AG04449 (cell line): ENCODE results near the gene SERPING1.

Source experiments
- CTCF ChIA-PET: fragments of 350-600 bp; formaldehyde crosslinking; extraction: SDS; loops from one replicate; lab custom pipeline; 2021; ENCODE audit warnings: antibody characterized with exemption; lab: Yijun Ruan, JAX
- POLR2A ChIA-PET: fragments of 400-600, 350-600 bp; formaldehyde crosslinking; extraction: SDS; loops from one replicate; lab custom pipeline; 2020; ENCODE audit warnings: antibody characterized with exemption, inconsistent platforms; lab: Yijun Ruan, JAX
- DNase-seq: peaks from one replicate; pipeline ENCODE4 v3.0.0-alpha.2; 2010; ENCODE audit warnings: low read depth, low spot score
- H3K4me3 ChIP-seq: 2 replicates; pipeline ENCODE4 v1.5.1; 2011; ENCODE audit warnings: low read depth, mild to moderate bottlenecking, control low read depth, low read length
- TF ChIP-seq, protein P1 (sequence below): IDR thresholded peaks from one replicate; pipeline ENCODE4 v1.5.1; 2011; ENCODE audit warnings: mild to moderate bottlenecking, moderate library complexity, low read length, control low read depth, inconsistent platforms; ENCODE audit not compliant: insufficient read depth; ENCODE audit errors: missing control alignments

Gene SERPING1

DNA sequence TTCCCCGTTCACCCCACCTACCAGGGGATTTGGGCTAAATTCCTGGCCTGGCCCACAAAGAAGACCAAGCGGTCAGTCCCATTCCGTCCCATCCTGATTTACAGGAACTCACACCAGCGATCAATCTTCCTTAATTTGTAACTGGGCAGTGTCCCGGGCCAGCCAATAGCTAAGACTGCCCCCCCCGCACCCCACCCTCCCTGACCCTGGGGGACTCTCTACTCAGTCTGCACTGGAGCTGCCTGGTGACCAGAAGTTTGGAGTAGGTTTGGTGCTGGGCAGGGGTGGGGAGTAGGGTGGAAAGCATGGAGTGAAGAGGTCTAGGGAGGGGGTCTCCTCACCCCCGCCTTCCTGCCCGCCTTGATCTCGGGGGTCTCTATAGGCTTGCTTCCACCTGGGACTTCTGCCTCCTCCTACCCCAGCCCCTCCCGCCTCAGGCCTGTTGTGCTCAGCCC lies at the start of gene SERPING1:
SERPING1 (plus strand) TSS at position 225 of the 455 bp plus-strand sequence. CDS start 586 bp downstream, outside the sequence.
- ChIA-PET POLR2A (no interaction called here), CTCF (interaction anchor here (0.9 to 1.8 kb wide), 2 partner anchors 44 to 140 kb away, joined by 4 to 5 read pairs; no protein-coding TSS in a partner anchor)
- TF ChIP-seq, protein P1, sequence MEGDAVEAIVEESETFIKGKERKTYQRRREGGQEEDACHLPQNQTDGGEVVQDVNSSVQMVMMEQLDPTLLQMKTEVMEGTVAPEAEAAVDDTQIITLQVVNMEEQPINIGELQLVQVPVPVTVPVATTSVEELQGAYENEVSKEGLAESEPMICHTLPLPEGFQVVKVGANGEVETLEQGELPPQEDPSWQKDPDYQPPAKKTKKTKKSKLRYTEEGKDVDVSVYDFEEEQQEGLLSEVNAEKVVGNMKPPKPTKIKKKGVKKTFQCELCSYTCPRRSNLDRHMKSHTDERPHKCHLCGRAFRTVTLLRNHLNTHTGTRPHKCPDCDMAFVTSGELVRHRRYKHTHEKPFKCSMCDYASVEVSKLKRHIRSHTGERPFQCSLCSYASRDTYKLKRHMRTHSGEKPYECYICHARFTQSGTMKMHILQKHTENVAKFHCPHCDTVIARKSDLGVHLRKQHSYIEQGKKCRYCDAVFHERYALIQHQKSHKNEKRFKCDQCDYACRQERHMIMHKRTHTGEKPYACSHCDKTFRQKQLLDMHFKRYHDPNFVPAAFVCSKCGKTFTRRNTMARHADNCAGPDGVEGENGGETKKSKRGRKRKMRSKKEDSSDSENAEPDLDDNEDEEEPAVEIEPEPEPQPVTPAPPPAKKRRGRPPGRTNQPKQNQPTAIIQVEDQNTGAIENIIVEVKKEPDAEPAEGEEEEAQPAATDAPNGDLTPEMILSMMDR: no peak
- peak within 1 kb of the TSS; percentile 47 for H3K4me3 ChIP-seq
- no peak for DNase-seq

DNA sequence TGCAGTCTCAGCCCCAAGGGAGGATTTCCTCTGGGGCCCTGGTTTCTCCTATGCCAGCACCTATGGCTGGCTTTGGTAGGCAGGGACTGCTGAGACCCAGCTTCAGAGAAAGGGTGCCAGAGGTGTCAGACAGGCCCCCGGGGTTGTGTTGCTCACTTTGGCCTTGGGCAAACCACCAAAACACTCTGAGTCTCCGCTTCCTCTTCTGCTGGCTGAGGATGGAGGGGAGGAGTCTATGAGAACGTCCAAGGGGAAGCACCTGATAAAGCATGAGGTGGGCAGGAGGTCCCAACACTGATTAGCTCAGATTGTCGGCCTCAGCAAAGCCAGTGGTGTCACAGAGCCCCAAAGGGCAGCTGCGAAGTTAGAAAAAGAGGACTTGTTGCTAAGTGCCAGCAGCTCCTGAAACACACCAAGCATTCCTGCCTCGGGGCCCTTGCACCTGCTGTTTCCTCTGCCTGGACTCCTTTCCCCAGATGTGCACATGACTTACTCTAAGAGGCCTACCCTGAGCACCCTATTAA lies 49.6 kb upstream of the SERPING1 start:
- no peak for DNase-seq
- H3K4me3 ChIP-seq: no peak overlapping the region
- CTCF ChIA-PET: interaction anchor here (0.9 to 3.2 kb wide), 10 partner anchors 12 to 101 kb away, joined by 3 to 22 read pairs (median 4); partner anchors contain the start of genes SLC43A1, SMTNL1 and UBE2L6
- POLR2A ChIA-PET: interaction anchor here (0.7 to 0.9 kb wide), 2 partner anchors 93 to 164 kb away, joined by 3 read pairs; partner anchors contain the start of gene MED19
- TF ChIP-seq, protein P1: no peak

DNA sequence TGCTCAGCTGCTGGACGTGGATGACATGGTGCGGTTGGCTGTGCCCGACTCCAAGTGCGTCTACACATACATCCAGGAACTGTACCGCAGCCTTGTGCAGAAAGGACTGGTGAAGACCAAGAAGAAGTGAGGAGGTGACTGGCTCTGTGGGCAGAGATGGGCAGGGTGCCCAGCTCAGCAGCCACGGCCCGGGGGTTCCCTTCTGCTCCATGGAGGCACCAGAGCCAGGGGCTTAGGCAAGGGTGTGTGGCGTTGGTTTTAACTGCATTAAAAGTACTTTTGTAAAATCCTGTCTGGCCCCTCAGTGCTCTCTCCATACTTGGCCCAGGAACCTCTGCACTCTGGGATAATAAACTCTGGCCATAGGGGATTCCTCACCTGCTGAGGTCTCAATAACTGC lies 47.5 kb upstream of the SERPING1 start:
- no peak overlapping the region for H3K4me3 ChIP-seq
- POLR2A ChIA-PET: no interaction called here
- CTCF ChIA-PET: interaction anchor here (1.1 to 2.3 kb wide), 3 partner anchors 18 to 92 kb away, joined by 3 to 8 read pairs (median 3); partner anchors contain the start of gene UBE2L6
- TF ChIP-seq, protein P1: no peak
- no peak for DNase-seq

DNA sequence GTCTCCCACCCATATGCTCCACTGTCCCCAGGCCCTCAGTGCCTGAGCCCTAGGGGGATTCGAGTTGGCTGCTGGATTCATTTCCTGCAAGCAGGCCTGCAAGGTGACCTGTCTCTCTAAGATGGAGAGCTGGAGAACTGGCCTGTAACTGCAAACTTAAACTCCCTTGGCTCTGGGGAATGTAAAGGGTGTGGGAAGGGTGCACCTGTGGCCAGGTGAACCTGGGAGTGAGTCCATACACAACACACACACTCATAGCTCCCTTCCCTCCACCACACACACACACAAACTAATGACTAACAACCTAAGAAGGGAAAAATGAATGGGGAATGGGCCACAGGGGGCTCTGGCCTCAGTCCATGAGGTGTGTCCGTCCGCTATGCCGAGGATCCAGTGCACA lies 45.5 kb upstream of the SERPING1 start:
- TF ChIP-seq, protein P1: no peak
- no peak for DNase-seq
- ChIA-PET CTCF (interaction anchor here (1.5 to 1.9 kb wide), 2 partner anchors 16 to 93 kb away, joined by 6 to 9 read pairs; partner anchors contain the start of gene UBE2L6), POLR2A (no interaction called here)
- H3K4me3 ChIP-seq: no peak overlapping the region

DNA sequence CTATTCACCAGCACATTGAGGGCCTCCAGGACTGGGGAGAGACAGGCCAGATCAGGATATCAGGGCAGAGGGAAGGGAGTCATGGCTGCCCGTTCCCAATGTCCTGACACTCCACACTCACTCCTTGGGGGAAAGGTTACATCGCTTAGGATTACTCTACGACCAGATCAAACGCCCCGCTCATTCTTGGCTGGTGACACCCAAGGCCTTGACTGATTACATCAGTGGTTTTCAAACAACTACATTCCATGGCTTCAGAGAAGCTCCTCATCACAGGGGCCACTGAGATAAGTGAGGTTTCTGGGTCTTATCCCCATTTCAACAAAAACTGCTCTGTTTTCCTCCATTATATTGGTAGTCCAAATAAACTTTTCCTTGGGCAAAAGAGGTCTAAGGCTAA lies 45.0 kb upstream of the SERPING1 start:
- ChIA-PET POLR2A (no interaction called here), CTCF (interaction anchor here (1.9 kb wide), 1 partner anchor 15 kb away, joined by 9 read pairs; the partner anchor contains the start of gene UBE2L6)
- no peak overlapping the region for H3K4me3 ChIP-seq
- TF ChIP-seq, protein P1: no peak
- no peak for DNase-seq

DNA sequence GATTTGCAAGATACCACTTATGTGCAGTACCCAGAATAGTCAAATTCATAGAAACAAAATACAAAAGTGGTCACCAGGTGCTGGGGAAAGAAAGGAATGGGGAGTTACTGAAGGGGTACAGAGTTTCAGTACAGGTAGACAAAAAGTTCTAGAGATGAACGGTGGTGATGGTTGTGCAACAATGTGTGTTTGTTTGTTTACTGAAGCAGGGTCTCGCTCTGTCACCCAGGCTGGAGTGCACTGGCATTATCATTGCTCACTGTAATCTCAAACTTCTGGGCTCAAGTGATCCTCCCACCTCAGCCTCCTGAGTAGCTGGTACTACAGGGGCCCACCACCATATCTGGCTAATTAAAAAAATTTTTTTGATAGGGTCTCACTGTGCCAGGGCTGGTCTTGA lies 42.1 kb upstream of the SERPING1 start:
- CTCF ChIA-PET: interaction anchor here (1.0 to 2.1 kb wide), 6 partner anchors 13 to 213 kb away, joined by 3 to 11 read pairs (median 3); partner anchors contain the start of gene UBE2L6
- TF ChIP-seq, protein P1: no peak
- DNase-seq: no peak
- POLR2A ChIA-PET: no interaction called here
- no peak overlapping the region for H3K4me3 ChIP-seq
